H1 (cell line): ENCODE data around the gene OR5J2. TPM values are rescaled to one million over a fixed set of nuclear protein-coding genes. Genes with fewer than 3 reads are reported as not detected.

Experiments
- EZH2 ChIP-seq: fragments of 200-600 bp; sonication (generic); IDR thresholded peaks from 2 replicates; pipeline ENCODE4 v1.7.1; 2012; ENCODE audit warnings: low read depth, mild to moderate bottlenecking, moderate library complexity, low read length, inconsistent platforms; ENCODE audit not compliant: severe bottlenecking
- SIRT6 ChIP-seq: IDR thresholded peaks from one replicate; pipeline ENCODE4 v1.7.1; 2012; ENCODE audit warnings: low read length, inconsistent platforms
- polyA plus RNA-seq, 7 experiments: library from polyadenylated mRNA; depleted of rRNA in 3 of 7; stranded (reverse) in 5 of 7; unstranded in 2 of 7; fragments of >200 nt in 5 of 7; fragments of 200-250 nt in 2 of 7; gene quantifications; 1 replicate in 5 of 7; 2 replicates in 1 of 7; 4 replicates in 1 of 7; pipeline versions ENCODE4 v1.2.1 to v1.2.3, GENCODE V29; 2011 to 2013; ENCODE audit warnings: missing spikeins in 2 of 7, mixed read lengths in 2 of 7
- total RNA-seq: library from RNA; stranded (reverse); fragmentation: NEBNext Ultra II Directional; extraction: Animal tissue kit (Norgen Biotek cat#: 25700); gene quantifications from 2 replicates; pipeline ENCODE4 v1.2.1, GENCODE V29; 2021

The OR5J2 gene
- total and polyA plus RNA-seq, 2 of the 8 experiments (the other 6 are each of a cell fraction or from before 2014, with no cell fraction given) = not detected

DNA sequence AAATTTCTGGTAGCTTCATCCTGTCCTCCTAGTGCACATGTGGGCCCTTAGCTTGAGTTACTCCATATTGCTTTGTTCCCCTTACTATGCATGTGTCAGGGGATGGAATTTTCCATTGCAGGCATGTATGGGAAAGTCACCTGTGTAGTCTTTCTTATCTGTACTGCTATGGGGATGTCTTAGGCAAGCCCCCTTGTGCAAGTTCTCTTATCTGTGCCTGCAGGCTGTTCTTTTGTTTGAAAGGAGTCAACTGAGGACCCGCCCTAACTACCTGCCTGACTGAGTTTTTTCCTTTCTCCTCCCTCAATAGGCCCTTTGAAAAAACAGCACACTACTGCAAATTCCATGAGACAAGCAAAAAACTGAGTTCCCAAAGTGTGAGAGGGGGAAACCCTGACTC is 25.0 kb upstream of the OR5J2 start (continued):
- TF ChIP-seq EZH2 (no peak), SIRT6 (no peak)
